Measurements from ENCODE around the gene GFPT2. TPM values are rescaled to one million over a fixed set of nuclear protein-coding genes. Genes with fewer than 3 reads are reported as not detected.

GFPT2 gene
- total and polyA plus RNA-seq, 10 of the 15 experiments (the other 5 are each of a cell fraction or from before 2014, with no cell fraction given): 0.05 to 0.33 (median 0.11) TPM; not detected in 4

DNA sequence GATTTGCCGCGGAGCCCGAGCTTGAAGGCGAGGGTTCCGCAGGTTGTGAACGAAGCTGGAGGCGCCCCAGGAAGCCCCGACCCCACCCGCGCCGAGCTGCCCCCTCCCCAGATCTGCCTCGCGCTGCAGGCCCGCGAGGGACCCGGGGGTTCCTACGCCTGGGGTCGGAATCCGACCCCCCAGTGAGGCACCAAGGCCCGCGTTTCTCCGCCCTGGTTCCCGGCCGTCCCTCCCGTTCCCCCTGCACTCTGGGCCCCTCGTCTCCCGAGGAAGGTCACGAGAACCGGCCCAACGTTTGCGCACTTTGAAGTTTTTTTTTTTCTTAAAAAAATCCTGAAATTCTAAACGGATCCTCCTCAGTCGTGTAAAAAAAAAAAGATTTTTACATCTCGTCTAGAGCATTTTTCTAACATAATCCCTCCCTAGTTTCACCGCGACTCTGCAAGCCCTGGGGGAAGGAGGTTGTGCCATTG lies 880 bp upstream of the GFPT2 start:
- TF ChIP-seq, protein P1, sequence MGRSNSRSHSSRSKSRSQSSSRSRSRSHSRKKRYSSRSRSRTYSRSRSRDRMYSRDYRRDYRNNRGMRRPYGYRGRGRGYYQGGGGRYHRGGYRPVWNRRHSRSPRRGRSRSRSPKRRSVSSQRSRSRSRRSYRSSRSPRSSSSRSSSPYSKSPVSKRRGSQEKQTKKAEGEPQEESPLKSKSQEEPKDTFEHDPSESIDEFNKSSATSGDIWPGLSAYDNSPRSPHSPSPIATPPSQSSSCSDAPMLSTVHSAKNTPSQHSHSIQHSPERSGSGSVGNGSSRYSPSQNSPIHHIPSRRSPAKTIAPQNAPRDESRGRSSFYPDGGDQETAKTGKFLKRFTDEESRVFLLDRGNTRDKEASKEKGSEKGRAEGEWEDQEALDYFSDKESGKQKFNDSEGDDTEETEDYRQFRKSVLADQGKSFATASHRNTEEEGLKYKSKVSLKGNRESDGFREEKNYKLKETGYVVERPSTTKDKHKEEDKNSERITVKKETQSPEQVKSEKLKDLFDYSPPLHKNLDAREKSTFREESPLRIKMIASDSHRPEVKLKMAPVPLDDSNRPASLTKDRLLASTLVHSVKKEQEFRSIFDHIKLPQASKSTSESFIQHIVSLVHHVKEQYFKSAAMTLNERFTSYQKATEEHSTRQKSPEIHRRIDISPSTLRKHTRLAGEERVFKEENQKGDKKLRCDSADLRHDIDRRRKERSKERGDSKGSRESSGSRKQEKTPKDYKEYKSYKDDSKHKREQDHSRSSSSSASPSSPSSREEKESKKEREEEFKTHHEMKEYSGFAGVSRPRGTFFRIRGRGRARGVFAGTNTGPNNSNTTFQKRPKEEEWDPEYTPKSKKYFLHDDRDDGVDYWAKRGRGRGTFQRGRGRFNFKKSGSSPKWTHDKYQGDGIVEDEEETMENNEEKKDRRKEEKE (IDR thresholded peaks at IDR 0.05): no peak
- no peak for TF ChIP-seq STAT3 (IDR thresholded peaks at IDR 0.05; ENCODE audit: low read depth, low read length)
- TF ChIP-seq, protein P2, sequence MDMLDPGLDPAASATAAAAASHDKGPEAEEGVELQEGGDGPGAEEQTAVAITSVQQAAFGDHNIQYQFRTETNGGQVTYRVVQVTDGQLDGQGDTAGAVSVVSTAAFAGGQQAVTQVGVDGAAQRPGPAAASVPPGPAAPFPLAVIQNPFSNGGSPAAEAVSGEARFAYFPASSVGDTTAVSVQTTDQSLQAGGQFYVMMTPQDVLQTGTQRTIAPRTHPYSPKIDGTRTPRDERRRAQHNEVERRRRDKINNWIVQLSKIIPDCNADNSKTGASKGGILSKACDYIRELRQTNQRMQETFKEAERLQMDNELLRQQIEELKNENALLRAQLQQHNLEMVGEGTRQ (IDR thresholded peaks at IDR 0.05; ENCODE audit: borderline replicate concordance, low read depth, low read length): no peak
- no peak for TF ChIP-seq MYC (IDR thresholded peaks at IDR 0.05; ENCODE audit: insufficient read depth, insufficient read length, insufficient replicate concordance, low read length, severe bottlenecking)
- no peak for TF ChIP-seq GABPA (IDR thresholded peaks at IDR 0.05; ENCODE audit: low read depth)
- no peak for TF ChIP-seq YBX1 (IDR thresholded peaks at IDR 0.05)
- no peak for TF ChIP-seq ZBTB33 (IDR thresholded peaks at IDR 0.05)
- no peak for TF ChIP-seq FOS (IDR thresholded peaks at IDR 0.05; ENCODE audit: borderline replicate concordance, extremely low read depth, insufficient read length)
- no peak for TF ChIP-seq MXI1 (IDR thresholded peaks at IDR 0.05; ENCODE audit: low read depth, low read length)
- TF ChIP-seq PAX5 (IDR thresholded peaks at IDR 0.05; ENCODE audit: borderline replicate concordance, low read depth, low read length): no peak
- TF ChIP-seq SRF (IDR thresholded peaks at IDR 0.05; ENCODE audit: low read depth in 2 of 2, low read length in 2 of 2): no peak
- TF ChIP-seq POLR2AphosphoS5 (IDR thresholded peaks at IDR 0.05; ENCODE audit: low read length): no peak
- SMC1A ChIA-PET (ENCODE audit: uncharacterized antibody, unreplicated experiment): no interaction called here
- CTCF ChIA-PET: no interaction called here
- in situ Hi-C loops (cut with MboI) (no loop called here), intact Hi-C loops (cut with micrococcal nuclease; ENCODE audit: unreplicated experiment) (no loop called here)
- 7% methylated on average over 33 of the region's 36 CpGs for WGBS (ENCODE audit: insufficient coverage, insufficient replicate concordance, low lambda C conversion rate, missing lambda C conversion rate)
- FAIRE-seq: no peak
- Histone ChIP-seq H2AFZ (ENCODE audit: control insufficient read depth, low read depth, low read length) (no peak overlapping the region), H3K4me3 (no peak overlapping the region), H3K9me3 (replicated peaks; ENCODE audit: control insufficient read depth, insufficient read depth, low read length) (no peaks in the 10 kb centered on the region), H3K79me2 (ENCODE audit: control insufficient read depth, insufficient read depth, low read length) (no peaks in the 10 kb centered on the region), H3K4me1 (ENCODE audit: control insufficient read depth, insufficient read depth, low read length) (no peaks in the 10 kb centered on the region), H3K27ac (ENCODE audit: control insufficient read depth, insufficient read depth) (no peak overlapping the region), H3K9ac (ENCODE audit: control insufficient read depth, insufficient read depth, low read length) (no peak overlapping the region), H4K20me1 (ENCODE audit: control insufficient read depth, insufficient read depth) (no peaks in the 10 kb centered on the region), H3K36me3 (ENCODE audit: control insufficient read depth in 2 of 2, insufficient read depth in 2 of 2, low read length in 1 of 2) (no peaks in the 10 kb centered on the region), H3K27me3 (replicated peaks in 1 of 2; ENCODE audit: control insufficient read depth in 2 of 2, insufficient read depth in 2 of 2, low read length in 1 of 2) (peaks cover 9 to 12% of the 10 kb centered on the region in 2 experiments; a peak in 3 of 4 replicates), H3K4me2 (ENCODE audit: control insufficient read depth, insufficient read depth) (peak overlapping the region; percentile 71)
- DNase-seq (ENCODE audit: low read depth, low spot score): no peak
- ATAC-seq: no peak
- RAD21 ChIA-PET (ENCODE audit: unreplicated experiment): no interaction called here
- BruUV-seq (replicated peaks): no TSS peak
- POLR2A ChIA-PET: no interaction called here

Data from GM12878 (cell line).